HFFc6 (cell line): ENCODE measurements around the gene STK32B. TPM values are rescaled to one million over a fixed set of nuclear protein-coding genes. Genes with fewer than 3 reads are reported as not detected.
A peak's percentile ranks its signal among the peaks of the same experiment; 100 is the strongest.

Source experiments
- DNase-seq: peaks from one replicate; pipeline ENCODE4 v3.0.0-alpha.2; 2018
- H3K27ac Mint-ChIP-seq: 2 replicates; pipeline ENCODE4 v1.8.0; 2020; ENCODE audit warnings: mild to moderate bottlenecking, mixed read lengths
- H3K27me3 Mint-ChIP-seq: 2 replicates; pipeline ENCODE4 v1.8.0; 2021; ENCODE audit warnings: mild to moderate bottlenecking, moderate library complexity, mixed read lengths; ENCODE audit not compliant: insufficient read depth
- H3K36me3 Mint-ChIP-seq: 2 replicates; pipeline ENCODE4 v1.8.0; 2021; ENCODE audit warnings: low read depth, mixed read lengths
- H3K4me1 Mint-ChIP-seq: 2 replicates; pipeline ENCODE4 v1.8.0; 2020; ENCODE audit warnings: low read depth, mixed read lengths
- H3K4me3 Mint-ChIP-seq: 2 replicates; pipeline ENCODE4 v1.8.0; 2020; ENCODE audit warnings: mild to moderate bottlenecking, moderate library complexity, mixed read lengths
- H3K9me3 Mint-ChIP-seq: 2 replicates; pipeline ENCODE4 v1.8.0; 2020; ENCODE audit warnings: mild to moderate bottlenecking, mixed read lengths
- CTCF ChIP-seq: fragments of 200-600 bp; sonication (generic); IDR thresholded peaks from 2 replicates; pipeline ENCODE4 v1.5.0; 2021; ENCODE audit warnings: antibody characterized with exemption, mild to moderate bottlenecking
- total RNA-seq, 6 experiments: library from RNA; stranded (reverse); fragmentation: NEBNext Ultra II Directional; extraction: Animal tissue kit (Norgen Biotek cat#: 25700); gene quantifications; 2 replicates in 1 of 6; 3 replicates in 5 of 6; pipeline ENCODE4 v1.2.3, GENCODE V29; 2021

The STK32B gene
- total RNA-seq, 6 experiments from 2014 or later, result 0.14 to 0.33 (median 0.18) TPM; not detected in 1

GRCh38 chr4:5517372-5517771 is 466.1 kb downstream of the STK32B start:
- DNase-seq, result peak; percentile 18
- TF ChIP-seq CTCF, result no peak
- Mint-ChIP-seq H3K4me3 (no peak overlapping the region), H3K4me1 (peaks cover 7% of the 10 kb centered on the region), H3K27ac (no peak overlapping the region), H3K27me3 (no peaks in the 10 kb centered on the region), H3K9me3 (no peaks in the 10 kb centered on the region), H3K36me3 (no peaks in the 10 kb centered on the region; the same call in 1 of the 2 replicates)

- Mint-ChIP-seq H3K27me3 (no peaks in the 10 kb centered on the region), H3K4me1 (0 out of 2 replicates have a peak, but pooled peaks cover 4% of the 10 kb centered on the region), H3K27ac (no peak overlapping the region), H3K9me3 (no peaks in the 10 kb centered on the region), H3K36me3 (peaks cover 8% of the 10 kb centered on the region; the same call in 1 of the 2 replicates), H3K4me3 (no peak overlapping the region)
- no peak for TF ChIP-seq CTCF
- DNase-seq, result no peak
Observed at GRCh38 chr4:5524446-5525299, 473.4 kb downstream of the STK32B start.

- DNase-seq, result no peak
- peaks cover 8% of the 10 kb centered on the region; the same call in 1 of the 2 replicates for H3K36me3 Mint-ChIP-seq
- no peaks in the 10 kb centered on the region for H3K27me3 Mint-ChIP-seq
- no peaks in the 10 kb centered on the region for H3K9me3 Mint-ChIP-seq
- no peak overlapping the region for H3K4me3 Mint-ChIP-seq
- 0 out of 2 replicates have a peak, but pooled peaks cover 4% of the 10 kb centered on the region for H3K4me1 Mint-ChIP-seq
- H3K27ac Mint-ChIP-seq, result no peak overlapping the region
- no peak for TF ChIP-seq CTCF
Observed at GRCh38 chr4:5526080-5526846, 475.0 kb downstream of the STK32B start.

- H3K27ac Mint-ChIP-seq, result no peak overlapping the region
- H3K27me3 Mint-ChIP-seq, result no peaks in the 10 kb centered on the region
- no peak for DNase-seq
- 0 out of 2 replicates have a peak, but pooled peaks cover 4% of the 10 kb centered on the region for H3K4me1 Mint-ChIP-seq
- no peak overlapping the region for H3K4me3 Mint-ChIP-seq
- TF ChIP-seq CTCF, result no peak
- H3K9me3 Mint-ChIP-seq, result no peaks in the 10 kb centered on the region
- peaks cover 8% of the 10 kb centered on the region; the same call in 1 of the 2 replicates for H3K36me3 Mint-ChIP-seq
Observed at GRCh38 chr4:5527211-5527610, 475.9 kb downstream of the STK32B start.

- Mint-ChIP-seq H3K27me3 (no peaks in the 10 kb centered on the region), H3K36me3 (peaks cover 8% of the 10 kb centered on the region; the same call in 1 of the 2 replicates), H3K4me3 (no peak overlapping the region), H3K4me1 (0 out of 2 replicates have a peak, but pooled peaks cover 4% of the 10 kb centered on the region), H3K27ac (no peak overlapping the region), H3K9me3 (no peaks in the 10 kb centered on the region)
- DNase-seq, result no peak
- TF ChIP-seq CTCF, result no peak
Observed at GRCh38 chr4:5528031-5528436, 476.8 kb downstream of the STK32B start.
